HG03097 (cell line): Measurements from ENCODE around the gene ZNF346.

Experiments
- ATAC-seq: cut with Tn5 transposase; IDR thresholded peaks from one replicate; pipeline ENCODE4 v1.9.1; 2021; ENCODE audit not compliant: unreplicated experiment, low FRiP score

The ZNF346 gene

GRCh38 chr5:177112589-177113220 is 90.2 kb downstream of the ZNF346 start:
- ATAC-seq: no peak

GRCh38 chr5:177113566-177114424 is 91.3 kb downstream of the ZNF346 start:
- ATAC-seq: no peak

- no peak for ATAC-seq
Measured at GRCh38 chr5:177116631-177117373, 94.3 kb downstream of the ZNF346 start.

GRCh38 chr5:177117441-177118045 is 95.0 kb downstream of the ZNF346 start:
- ATAC-seq: no peak

GRCh38 chr5:177122566-177122965 is 100.1 kb downstream of the ZNF346 start:
- no peak for ATAC-seq

- no peak for ATAC-seq
Measured at GRCh38 chr5:177123789-177124485, 101.4 kb downstream of the ZNF346 start.

GRCh38 chr5:177124486-177124991 is 102.0 kb downstream of the ZNF346 start:
- no peak for ATAC-seq

GRCh38 chr5:177126771-177127170 is 104.3 kb downstream of the ZNF346 start:
- ATAC-seq: no peak

- no peak for ATAC-seq
Measured at GRCh38 chr5:177128551-177128981, 106.1 kb downstream of the ZNF346 start.

- ATAC-seq: no peak
Measured at GRCh38 chr5:177130211-177131018, 107.9 kb downstream of the ZNF346 start.
